Vagina (tissue), 2 donors: ENCODE data around the gene VWA1. TPM values are rescaled to one million over a fixed set of nuclear protein-coding genes. Genes with fewer than 3 reads are reported as not detected.

Experiments used
- DNase-seq, 2 donors: peaks; one replicate each; pipeline ENCODE4 v3.0.0-alpha.2; 2017; ENCODE audit errors: extremely low spot score in 2 of 2
- H3K27ac ChIP-seq: fragments of 200-600 bp; sonication (generic); one replicate; pipeline ENCODE4 v1.5.1; 2019
- H3K27me3 ChIP-seq: fragments of 200-600 bp; sonication (generic); one replicate; pipeline ENCODE4 v1.5.1; 2019
- H3K36me3 ChIP-seq, 2 donors: fragments of 200-600 bp; sonication (generic); one replicate each; pipeline ENCODE4 v1.5.1; 2017 to 2019
- H3K4me1 ChIP-seq: fragments of 200-600 bp; sonication (generic); one replicate; pipeline ENCODE4 v1.5.1; 2019
- H3K4me3 ChIP-seq, 2 donors: fragments of 200-600 bp; sonication (generic); 1 replicate in 1 of 2; 2 replicates in 1 of 2; pipeline ENCODE4 v1.5.1; 2016 to 2019
- H3K9me3 ChIP-seq: fragments of 200-600 bp; sonication (generic); one replicate; pipeline ENCODE4 v1.5.1; 2019
- POLR2A ChIP-seq, 2 donors: fragments of 450-650 bp; IDR thresholded peaks; one replicate each; pipeline ENCODE4 v1.6.1; 2017; ENCODE audit warnings: antibody characterized with exemption in 2 of 2, mild to moderate bottlenecking in 2 of 2, moderate library complexity in 2 of 2
- POLR2AphosphoS5 ChIP-seq, 2 donors: sonication (generic); formaldehyde crosslinking; IDR thresholded peaks; one replicate each; pipeline ENCODE4 v1.9.0; 2017; ENCODE audit warnings: antibody characterized with exemption in 2 of 2, mild to moderate bottlenecking in 2 of 2, low read depth in 1 of 2; ENCODE audit not compliant: insufficient read depth in 1 of 2
- intact Hi-C: fragments of 100-400 bp; cut with DNase I; formaldehyde crosslinking; loops from one replicate; pipeline ENCODE4 v1.15.1; 2023
- total RNA-seq: library from RNA; depleted of rRNA; stranded (reverse); fragments of >200 nt; gene quantifications from one replicate; pipeline ENCODE4 v1.2.3, GENCODE V29; 2016
- TF ChIP-seq, protein P1 (sequence below), 3 experiments: fragments of 450-650 bp in 2 of 3; fragments of 200-600 bp in 1 of 3; sonication (generic) in 1 of 3; IDR thresholded peaks; one replicate each; pipeline ENCODE4 v1.5.1; 2017 to 2019; ENCODE audit warnings: antibody characterized with exemption in 3 of 3, mild to moderate bottlenecking in 2 of 3, moderate library complexity in 2 of 3

Gene VWA1
- total RNA-seq, 1 donor from 2014 or later: 35.8 TPM

GRCh38 chr1:1429671-1430073 is 5.8 kb upstream of the VWA1 start:
- Histone ChIP-seq H3K4me1 (peaks cover 58% of the 10 kb centered on the region), H3K27ac (peak overlapping the region; percentile 90), H3K27me3 (no peaks in the 10 kb centered on the region), H3K4me3 (no peak overlapping the region), H3K9me3 (no peaks in the 10 kb centered on the region), H3K36me3 (no peaks in the 10 kb centered on the region)
- TF ChIP-seq, protein P1, sequence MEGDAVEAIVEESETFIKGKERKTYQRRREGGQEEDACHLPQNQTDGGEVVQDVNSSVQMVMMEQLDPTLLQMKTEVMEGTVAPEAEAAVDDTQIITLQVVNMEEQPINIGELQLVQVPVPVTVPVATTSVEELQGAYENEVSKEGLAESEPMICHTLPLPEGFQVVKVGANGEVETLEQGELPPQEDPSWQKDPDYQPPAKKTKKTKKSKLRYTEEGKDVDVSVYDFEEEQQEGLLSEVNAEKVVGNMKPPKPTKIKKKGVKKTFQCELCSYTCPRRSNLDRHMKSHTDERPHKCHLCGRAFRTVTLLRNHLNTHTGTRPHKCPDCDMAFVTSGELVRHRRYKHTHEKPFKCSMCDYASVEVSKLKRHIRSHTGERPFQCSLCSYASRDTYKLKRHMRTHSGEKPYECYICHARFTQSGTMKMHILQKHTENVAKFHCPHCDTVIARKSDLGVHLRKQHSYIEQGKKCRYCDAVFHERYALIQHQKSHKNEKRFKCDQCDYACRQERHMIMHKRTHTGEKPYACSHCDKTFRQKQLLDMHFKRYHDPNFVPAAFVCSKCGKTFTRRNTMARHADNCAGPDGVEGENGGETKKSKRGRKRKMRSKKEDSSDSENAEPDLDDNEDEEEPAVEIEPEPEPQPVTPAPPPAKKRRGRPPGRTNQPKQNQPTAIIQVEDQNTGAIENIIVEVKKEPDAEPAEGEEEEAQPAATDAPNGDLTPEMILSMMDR (IDR thresholded peaks at IDR 0.05): no peak
- TF ChIP-seq POLR2A (IDR thresholded peaks at IDR 0.05) (no peak), POLR2AphosphoS5 (IDR thresholded peaks at IDR 0.05; ENCODE audit: insufficient read depth in 1 of 2, low read depth in 1 of 2) (no peak)
- intact Hi-C loops: no loop called here
- DNase-seq: no peak

DNA sequence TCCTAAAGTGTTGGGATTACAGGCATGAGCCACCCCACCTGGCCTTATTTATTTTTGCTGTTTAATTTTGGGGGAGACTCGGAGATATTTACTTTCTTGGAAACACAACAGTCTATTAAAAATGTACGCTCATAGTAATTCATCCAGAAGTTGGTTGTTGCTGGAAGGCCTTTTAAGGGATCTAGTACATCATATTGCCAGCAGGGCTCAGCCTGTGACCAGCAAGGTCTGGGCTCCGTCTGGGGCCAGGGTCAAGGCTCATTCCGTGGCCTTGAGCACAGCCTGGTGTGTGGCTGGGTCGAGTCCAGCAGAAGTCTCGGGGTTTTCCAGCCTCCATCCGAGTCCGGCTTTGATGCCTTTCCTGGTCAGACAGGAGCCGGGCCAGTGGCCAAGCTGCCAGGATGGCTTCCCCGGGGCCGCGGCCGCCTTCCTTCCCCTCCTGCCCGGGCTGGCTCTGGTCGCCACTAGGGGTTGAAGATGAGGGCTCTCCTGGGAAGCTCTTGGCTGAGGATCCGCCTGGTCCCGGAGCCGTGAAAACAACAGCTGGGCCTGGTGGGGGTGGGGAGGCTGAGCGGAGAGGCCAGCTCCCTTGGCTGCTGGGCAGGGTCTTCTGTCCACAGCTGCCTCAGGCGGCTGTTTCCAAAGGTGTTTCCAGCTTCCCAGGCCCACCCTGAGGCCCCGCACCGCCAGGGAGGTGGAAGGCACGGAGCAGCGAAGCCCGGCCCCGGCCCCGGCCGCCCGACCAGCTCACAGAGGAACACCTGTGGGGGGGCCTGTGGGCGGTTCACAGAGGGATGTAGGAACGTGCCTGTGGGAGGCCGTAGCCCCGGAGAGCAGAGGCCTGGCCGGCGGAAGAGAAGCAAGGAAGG is 5.1 kb upstream of the VWA1 start:
- intact Hi-C loops: no loop called here
- no peak for DNase-seq
- no peaks in the 10 kb centered on the region for H3K36me3 ChIP-seq
- peaks cover 65% of the 10 kb centered on the region for H3K4me1 ChIP-seq
- no peaks in the 10 kb centered on the region for H3K27me3 ChIP-seq
- H3K4me3 ChIP-seq: peak overlapping the region; percentile 19 to 24
- peak; percentile 70 to 77 for TF ChIP-seq POLR2AphosphoS5 (IDR thresholded peaks at IDR 0.05; ENCODE audit: insufficient read depth in 1 of 2, low read depth in 1 of 2)
- TF ChIP-seq, protein P1 (IDR thresholded peaks at IDR 0.05): no peak
- no peaks in the 10 kb centered on the region for H3K9me3 ChIP-seq
- peak overlapping the region; percentile 90 for H3K27ac ChIP-seq

DNA sequence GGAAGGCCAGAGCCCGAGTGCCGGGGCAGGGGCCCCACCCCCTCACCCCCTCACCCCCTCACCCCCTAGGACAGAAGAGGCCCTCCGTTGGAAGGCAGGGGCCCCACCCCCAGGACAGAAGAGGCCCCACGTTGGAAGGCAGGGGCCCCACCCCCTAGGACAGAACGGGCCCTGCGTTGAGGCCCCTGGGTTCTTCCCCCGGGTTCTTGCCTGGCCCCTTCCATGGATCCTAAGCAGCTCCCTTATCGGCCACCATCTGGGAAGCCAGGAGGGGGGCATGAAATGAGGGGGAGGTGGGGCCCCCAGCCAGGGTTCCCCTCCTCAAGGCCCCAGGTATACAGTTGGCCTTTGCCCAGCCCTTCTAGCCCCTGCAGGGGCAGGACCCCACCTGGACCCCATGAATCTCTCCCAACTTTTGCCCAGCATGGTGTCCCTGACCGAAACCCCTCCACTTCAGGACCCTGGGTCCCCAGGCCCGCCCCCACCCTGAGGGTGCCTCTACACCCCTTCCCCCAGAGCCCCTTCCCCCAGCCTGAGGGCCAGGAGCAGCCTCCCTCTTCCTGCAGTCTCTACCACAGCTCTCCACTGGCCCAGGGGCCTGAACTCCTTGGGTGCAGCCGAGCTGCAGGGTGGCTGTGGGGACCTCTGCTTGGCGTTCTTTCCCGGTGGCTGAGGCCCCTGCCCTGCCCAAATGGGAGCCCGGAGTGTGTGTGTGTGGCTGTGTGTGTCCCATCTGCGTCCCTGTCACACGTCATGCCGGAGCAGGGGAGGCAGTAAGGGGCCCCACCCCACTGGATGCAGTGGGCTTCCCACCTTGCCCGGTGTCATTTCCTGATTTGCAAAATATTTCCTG is 4.3 kb upstream of the VWA1 start:
- TF ChIP-seq POLR2AphosphoS5 (IDR thresholded peaks at IDR 0.05; ENCODE audit: insufficient read depth in 1 of 2, low read depth in 1 of 2): no peak
- TF ChIP-seq, protein P1 (IDR thresholded peaks at IDR 0.05): no peak
- H3K4me3 ChIP-seq: peak overlapping the region in 1 of 2 donors; percentile 24
- peak overlapping the region; percentile 90 for H3K27ac ChIP-seq
- H3K27me3 ChIP-seq: no peaks in the 10 kb centered on the region
- DNase-seq: no peak
- intact Hi-C loops: no loop called here
- H3K9me3 ChIP-seq: no peaks in the 10 kb centered on the region
- no peaks in the 10 kb centered on the region for H3K36me3 ChIP-seq
- peaks cover 69% of the 10 kb centered on the region for H3K4me1 ChIP-seq

DNA sequence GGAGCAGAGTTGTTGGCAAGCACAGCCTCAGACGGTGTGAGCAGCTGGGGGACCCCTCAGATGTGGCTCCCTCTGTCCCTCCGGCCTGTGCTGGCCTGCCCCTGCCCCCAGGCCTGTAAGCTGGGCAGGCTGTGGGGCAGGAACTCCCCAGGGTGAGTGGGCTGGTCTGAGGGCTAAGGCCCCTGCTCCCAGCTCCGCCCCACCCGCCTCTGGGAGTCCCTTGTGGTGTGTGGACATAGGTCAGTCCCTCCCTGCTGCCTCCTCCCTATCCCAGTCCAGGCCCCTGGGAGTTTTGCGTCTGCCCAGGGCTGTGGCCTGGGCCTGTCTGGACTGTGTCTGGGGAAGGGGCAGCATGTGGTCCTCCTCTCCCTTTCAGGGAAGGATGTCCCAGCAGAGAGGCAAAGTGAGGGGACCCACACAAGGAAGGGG is 3.6 kb upstream of the VWA1 start:
- no peak overlapping the region for H3K4me3 ChIP-seq
- H3K36me3 ChIP-seq: no peaks in the 10 kb centered on the region
- peak in 1 of 2 donors; percentile 52 for TF ChIP-seq POLR2AphosphoS5 (IDR thresholded peaks at IDR 0.05; ENCODE audit: insufficient read depth in 1 of 2, low read depth in 1 of 2)
- TF ChIP-seq, protein P1 (IDR thresholded peaks at IDR 0.05): no peak
- no peak for DNase-seq
- H3K27ac ChIP-seq: peak overlapping the region; percentile 90
- H3K4me1 ChIP-seq: peaks cover 76% of the 10 kb centered on the region
- intact Hi-C loops: no loop called here
- no peaks in the 10 kb centered on the region for H3K9me3 ChIP-seq
- no peaks in the 10 kb centered on the region for H3K27me3 ChIP-seq
